SK-N-MC (cell line): ENCODE data around the gene TMED8.
"Not testable (repeated sequence)": the region's sequence is repeated elsewhere in the genome, so short reads cannot be mapped to it uniquely, and the experiment has no call there.

Experiments
- DNase-seq: peaks from one replicate; pipeline ENCODE4 v3.0.0-alpha.2; 2011; ENCODE audit warnings: low read depth, low spot score
- H3K27ac ChIP-seq: fragments of 200-600 bp; sonication (generic); 2 replicates; pipeline ENCODE4 v1.5.1; 2016; ENCODE audit warnings: mixed run types
- H3K36me3 ChIP-seq: fragments of 200-600 bp; sonication (generic); 2 replicates; pipeline ENCODE4 v1.6.1; 2017; ENCODE audit warnings: antibody characterized with exemption, low read length, mixed read lengths; ENCODE audit not compliant: insufficient read depth
- H3K4me3 ChIP-seq: fragments of 200-600 bp; sonication (generic); 2 replicates; pipeline ENCODE4 v1.5.1; 2016
- H3K9ac ChIP-seq: fragments of 200-600 bp; sonication (generic); 2 replicates; pipeline ENCODE4 v1.8.0; 2017; ENCODE audit warnings: mixed run types, mixed read lengths; ENCODE audit not compliant: insufficient read length
- H3K9me3 ChIP-seq: fragments of 200-600 bp; sonication (generic); 2 replicates; pipeline ENCODE4 v1.6.1; 2017; ENCODE audit warnings: low read depth, mild to moderate bottlenecking, antibody characterized with exemption, low read length, moderate library complexity, mixed read lengths
- EZH2 ChIP-seq: fragments of 200-600 bp; sonication (generic); IDR thresholded peaks from one replicate; pipeline ENCODE4 v1.6.1; 2017; ENCODE audit warnings: antibody characterized with exemption
- FOXP2 ChIP-seq: optimal IDR thresholded peaks from 2 replicates; pipeline ENCODE3; 2011; ENCODE audit warnings: mild to moderate bottlenecking, moderate library complexity; ENCODE audit not compliant: insufficient read depth; ENCODE audit errors: extremely low read length, control extremely low read depth
- POLR2AphosphoS5 ChIP-seq: IDR thresholded peaks from 2 replicates; pipeline ENCODE4 v1.6.1; 2012; ENCODE audit warnings: mild to moderate bottlenecking, low read depth, low read length, borderline replicate concordance

Gene TMED8

DNA sequence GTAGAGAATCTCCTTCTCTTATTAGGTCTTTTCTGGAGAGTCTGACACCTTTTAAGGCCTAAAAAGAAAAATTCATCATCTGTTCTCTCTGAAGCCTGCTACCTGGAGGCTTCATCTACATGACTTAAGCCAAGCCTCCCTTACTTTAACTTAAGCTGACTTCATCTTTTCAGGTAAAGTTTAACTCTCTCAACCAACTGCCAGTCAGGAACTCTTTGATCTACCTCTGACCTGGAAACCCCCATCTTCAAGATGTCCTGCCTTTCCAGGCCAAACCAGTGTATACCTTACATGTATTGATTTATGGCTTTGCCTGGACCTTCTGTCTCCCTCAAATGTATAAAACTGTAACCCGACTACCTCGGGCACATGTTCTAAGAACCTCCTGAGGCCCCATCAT is 38.6 kb downstream of the TMED8 start:
- H3K27ac ChIP-seq, result no peak overlapping the region
- no peak for TF ChIP-seq FOXP2
- TF ChIP-seq POLR2AphosphoS5, result no peak
- TF ChIP-seq EZH2, result no peak
- H3K9me3 ChIP-seq, result no peaks in the 10 kb centered on the region
- DNase-seq, result no peak
- no peak overlapping the region for H3K4me3 ChIP-seq
- H3K36me3 ChIP-seq, result peaks cover 3% of the 10 kb centered on the region; the same call in 1 of the 2 replicates
- no peak overlapping the region for H3K9ac ChIP-seq

DNA sequence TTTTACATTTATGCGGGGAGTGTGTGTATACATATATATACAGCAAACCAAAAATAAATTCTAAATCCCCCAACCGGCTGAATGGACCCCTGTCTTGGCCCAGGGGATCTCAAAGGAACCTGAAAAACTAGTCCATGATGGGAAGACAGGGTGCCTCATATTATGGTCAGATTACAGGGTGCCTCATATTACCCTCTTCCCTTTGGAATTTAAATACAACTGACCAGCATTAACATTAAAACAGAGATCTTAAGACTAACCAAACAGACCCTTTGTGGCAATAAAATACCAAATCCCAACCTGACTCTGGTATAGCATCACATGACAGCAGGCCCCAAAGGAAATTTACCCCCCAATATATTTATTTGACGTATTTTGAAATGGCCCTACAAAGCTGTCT is 39.0 kb downstream of the TMED8 start:
- no peak for TF ChIP-seq EZH2
- no peak for TF ChIP-seq FOXP2
- TF ChIP-seq POLR2AphosphoS5, result no peak
- no peak for DNase-seq
- Histone ChIP-seq H3K4me3 (no peak overlapping the region), H3K9ac (no peak overlapping the region), H3K36me3 (peaks cover 3% of the 10 kb centered on the region; the same call in 1 of the 2 replicates), H3K27ac (no peak overlapping the region), H3K9me3 (no peaks in the 10 kb centered on the region)

DNA sequence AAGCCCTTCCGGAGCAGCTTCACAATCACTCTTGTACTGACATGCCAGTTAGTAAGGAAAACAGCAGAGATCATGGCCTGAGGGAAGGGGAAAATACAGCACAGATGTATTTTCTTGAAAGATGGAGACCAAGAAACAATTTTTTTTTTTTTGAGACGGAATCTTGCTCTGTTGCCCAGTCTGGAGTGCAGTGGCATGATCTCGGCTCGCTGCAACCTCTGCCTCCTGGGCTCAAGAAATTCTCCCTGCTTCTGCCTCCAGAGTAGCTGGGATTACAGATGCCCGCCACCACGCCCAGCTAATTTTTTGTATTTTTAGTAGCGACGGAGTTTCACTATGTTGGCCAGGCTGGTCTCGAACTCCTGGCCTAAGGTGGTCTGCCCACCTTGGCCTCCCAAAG is 39.6 kb downstream of the TMED8 start:
- not testable (repeated sequence) for DNase-seq, H3K9ac ChIP-seq

DNA sequence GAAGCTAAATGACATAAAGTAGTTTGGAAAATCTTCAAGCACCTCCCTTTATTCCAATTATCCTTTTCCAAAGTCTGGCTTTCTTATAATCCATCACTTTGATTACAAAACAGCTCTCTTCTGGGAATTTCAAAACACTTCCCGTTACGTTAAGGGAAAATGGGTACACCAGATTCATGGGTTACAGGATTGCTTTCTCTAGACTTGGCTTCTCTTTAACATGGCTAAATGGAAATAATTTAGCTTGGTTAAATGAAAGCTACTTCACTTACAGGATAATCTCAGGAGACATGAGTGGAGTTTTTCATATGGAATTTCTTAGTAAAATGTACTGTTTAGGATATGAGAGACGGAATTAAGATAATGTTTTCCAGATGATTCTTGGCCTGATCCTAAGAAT is 41.3 kb downstream of the TMED8 start:
- Histone ChIP-seq H3K9me3 (no peaks in the 10 kb centered on the region), H3K4me3 (no peak overlapping the region), H3K36me3 (peaks cover 3% of the 10 kb centered on the region; the same call in 1 of the 2 replicates), H3K9ac (no peak overlapping the region), H3K27ac (no peak overlapping the region)
- TF ChIP-seq FOXP2, result no peak
- no peak for TF ChIP-seq POLR2AphosphoS5
- TF ChIP-seq EZH2, result no peak
- no peak for DNase-seq

More for the DNA sequence above, 39.6 kb downstream of the TMED8 start:
- not testable (repeated sequence) for H3K4me3 ChIP-seq, H3K27ac ChIP-seq, H3K36me3 ChIP-seq, H3K9me3 ChIP-seq

DNA sequence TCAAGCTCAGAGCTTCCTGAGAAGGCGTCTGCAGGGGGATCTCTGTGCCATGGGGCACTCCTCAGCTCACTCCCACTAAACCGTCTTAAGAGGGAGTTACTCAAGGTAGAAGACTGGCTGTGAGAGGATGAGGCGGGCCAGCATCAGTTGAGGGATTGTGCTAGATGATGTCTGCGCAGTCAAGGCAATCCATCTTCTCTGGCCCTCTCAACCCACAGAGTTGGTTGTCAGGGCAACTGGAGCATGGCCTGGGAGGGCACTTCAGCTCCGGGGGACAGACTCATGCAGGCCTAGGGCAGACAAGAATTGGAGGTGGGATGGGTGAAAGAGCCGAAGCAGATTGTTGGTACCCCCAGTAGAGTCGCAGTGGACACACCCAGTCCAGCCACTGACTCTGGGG is 47.0 kb downstream of the TMED8 start:
- H3K36me3 ChIP-seq, result no peaks in the 10 kb centered on the region
- H3K27ac ChIP-seq, result no peak overlapping the region
- no peak for TF ChIP-seq EZH2
- TF ChIP-seq POLR2AphosphoS5, result no peak
- TF ChIP-seq FOXP2, result no peak
- H3K9me3 ChIP-seq, result no peaks in the 10 kb centered on the region
- DNase-seq, result no peak
- H3K4me3 ChIP-seq, result no peak overlapping the region
- H3K9ac ChIP-seq, result no peak overlapping the region

DNA sequence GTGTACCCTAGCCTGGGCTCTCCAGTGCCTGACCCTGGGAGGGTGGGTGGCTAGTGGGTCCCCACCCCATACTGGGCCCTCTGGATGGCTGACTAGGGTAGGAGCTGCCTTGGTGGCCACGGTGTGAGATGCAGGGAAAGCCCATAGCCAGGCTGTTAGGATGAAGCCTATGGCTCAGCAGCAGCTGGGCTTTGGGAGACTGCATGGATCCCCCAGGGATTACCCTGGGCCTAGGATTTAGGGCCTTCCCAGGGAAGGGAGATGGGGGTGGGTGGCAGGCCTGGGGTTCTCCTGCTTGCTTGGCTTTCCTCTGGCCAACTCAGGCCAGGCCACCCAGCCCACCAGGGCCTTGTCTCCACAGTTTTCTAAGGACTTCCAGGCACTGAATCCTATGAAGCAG is 49.8 kb downstream of the TMED8 start:
- no peaks in the 10 kb centered on the region for H3K9me3 ChIP-seq
- no peaks in the 10 kb centered on the region for H3K36me3 ChIP-seq
- TF ChIP-seq POLR2AphosphoS5 (no peak), FOXP2 (no peak), EZH2 (no peak)
- H3K4me3 ChIP-seq, result no peak overlapping the region
- DNase-seq, result no peak
- no peak overlapping the region for H3K27ac ChIP-seq
- no peak overlapping the region for H3K9ac ChIP-seq

DNA sequence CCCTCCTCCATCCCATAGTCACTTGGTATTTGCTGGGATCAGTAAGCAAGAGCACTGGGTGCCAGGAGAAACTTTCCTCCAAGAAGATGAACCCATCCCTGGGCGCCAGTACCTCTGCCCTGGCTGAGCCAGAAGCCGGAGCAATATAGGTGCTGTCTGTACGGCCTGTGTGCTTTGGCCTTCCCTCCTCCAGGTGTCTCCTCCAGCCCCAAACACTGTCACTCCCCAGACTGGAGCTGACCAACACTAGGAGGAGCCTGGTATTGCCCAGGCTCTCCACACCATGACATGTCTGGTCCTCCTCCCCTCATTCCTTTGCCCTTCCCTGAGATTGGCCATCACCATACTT is 51.2 kb downstream of the TMED8 start:
- H3K36me3 ChIP-seq, result no peaks in the 10 kb centered on the region
- no peaks in the 10 kb centered on the region for H3K9me3 ChIP-seq
- H3K27ac ChIP-seq, result no peak overlapping the region
- H3K4me3 ChIP-seq, result no peak overlapping the region
- TF ChIP-seq FOXP2 (no peak), POLR2AphosphoS5 (no peak), EZH2 (no peak)
- no peak overlapping the region for H3K9ac ChIP-seq
- DNase-seq, result no peak

DNA sequence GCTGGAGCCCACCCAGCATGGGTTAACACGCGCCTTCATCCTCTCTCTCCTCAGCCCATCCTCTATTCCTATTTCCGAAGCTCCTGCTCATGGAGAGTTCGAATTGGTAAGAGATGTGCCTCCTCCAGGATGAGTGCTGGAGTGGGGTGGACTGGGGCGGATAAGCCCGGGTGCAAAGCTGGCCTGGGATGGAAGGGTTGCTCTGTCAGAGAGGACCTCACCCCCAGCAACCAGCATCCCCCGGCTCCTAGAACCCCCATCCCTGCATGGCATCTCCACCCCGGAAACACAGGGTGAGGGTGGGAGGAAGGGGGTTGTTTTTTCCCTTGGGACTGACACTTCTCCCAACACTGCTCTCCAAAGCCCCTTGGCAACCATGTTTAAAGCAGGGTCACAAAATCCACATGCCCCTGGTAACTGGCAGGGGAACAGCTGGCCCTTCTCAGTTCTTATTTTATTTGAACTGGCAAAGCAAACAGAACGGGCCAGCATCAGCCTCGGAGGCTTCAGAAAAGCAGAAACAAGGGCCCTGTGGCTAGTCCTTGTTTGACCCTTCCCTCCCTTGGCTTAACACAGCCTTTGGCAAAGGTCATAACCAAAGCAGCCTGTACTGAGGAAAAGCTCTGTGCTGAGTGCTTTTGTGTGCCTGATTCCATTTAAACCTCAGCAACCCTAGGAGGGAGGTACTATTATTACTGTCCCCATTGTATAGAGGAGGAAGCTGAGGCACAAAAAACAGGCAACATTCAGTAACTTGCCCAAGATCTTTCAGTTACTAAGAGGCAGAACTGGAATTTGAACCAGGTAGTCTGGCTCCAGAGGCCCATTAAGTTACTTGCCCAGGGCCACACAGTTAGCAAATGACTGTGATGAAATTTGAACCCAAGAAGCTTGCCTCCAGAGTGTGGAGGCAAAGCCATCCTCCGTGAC is 51.8 kb downstream of the TMED8 start:
- H3K9ac ChIP-seq, result no peak overlapping the region
- H3K4me3 ChIP-seq, result no peak overlapping the region
- no peaks in the 10 kb centered on the region for H3K36me3 ChIP-seq
- TF ChIP-seq POLR2AphosphoS5, result no peak
- no peak for TF ChIP-seq EZH2
- TF ChIP-seq FOXP2, result no peak
- no peak overlapping the region for H3K27ac ChIP-seq
- DNase-seq, result no peak
- H3K9me3 ChIP-seq, result no peaks in the 10 kb centered on the region

DNA sequence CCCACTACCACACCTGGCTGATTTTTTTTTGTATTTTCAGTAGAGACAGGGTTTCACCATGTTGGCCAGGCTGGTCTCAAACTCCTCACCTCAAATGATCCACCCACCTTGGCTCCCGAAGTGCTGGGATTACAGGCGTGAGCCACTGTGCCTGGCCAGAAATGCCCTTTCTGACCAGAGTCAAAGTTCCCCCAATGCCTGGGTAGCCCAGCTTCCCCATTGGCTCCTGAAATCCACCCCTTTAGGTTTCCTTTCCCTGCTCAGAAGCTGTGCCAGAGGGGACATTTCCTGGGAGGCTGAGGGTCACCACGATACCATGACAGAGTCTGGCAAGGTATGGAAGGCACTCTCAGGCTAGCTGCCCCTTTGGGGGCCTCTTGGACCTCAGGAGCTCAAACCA is 52.6 kb downstream of the TMED8 start:
- no peak for DNase-seq

More for the DNA sequence above, 52.6 kb downstream of the TMED8 start:
- Histone ChIP-seq H3K9me3 (no peaks in the 10 kb centered on the region), H3K36me3 (no peaks in the 10 kb centered on the region), H3K27ac (no peak overlapping the region), H3K4me3 (no peak overlapping the region), H3K9ac (no peak overlapping the region)
- TF ChIP-seq POLR2AphosphoS5, result no peak
- TF ChIP-seq FOXP2, result no peak
- no peak for TF ChIP-seq EZH2
